Activated naive CD4-positive, alpha-beta T cell treated with anti-CD3 and anti-CD28 coated beads, Interleukin-2, amount 50 U/mL, for 16 hours (primary cell): ENCODE measurements around the gene TMEM91.
"Not testable (repeated sequence)": the region's sequence is repeated elsewhere in the genome, so short reads cannot be mapped to it uniquely, and the experiment has no call there.

Source experiments
- DNase-seq: peaks from one replicate; pipeline ENCODE4 v3.0.0-alpha.2; 2020

TMEM91 gene

GRCh38 chr19:41376241-41376997, at the start of gene TMEM91:
TMEM91 (plus strand) TSS chr19:41376533; CDS start chr19:41378310, 1,777 bp downstream.
- peak; percentile 18 for DNase-seq

DNA sequence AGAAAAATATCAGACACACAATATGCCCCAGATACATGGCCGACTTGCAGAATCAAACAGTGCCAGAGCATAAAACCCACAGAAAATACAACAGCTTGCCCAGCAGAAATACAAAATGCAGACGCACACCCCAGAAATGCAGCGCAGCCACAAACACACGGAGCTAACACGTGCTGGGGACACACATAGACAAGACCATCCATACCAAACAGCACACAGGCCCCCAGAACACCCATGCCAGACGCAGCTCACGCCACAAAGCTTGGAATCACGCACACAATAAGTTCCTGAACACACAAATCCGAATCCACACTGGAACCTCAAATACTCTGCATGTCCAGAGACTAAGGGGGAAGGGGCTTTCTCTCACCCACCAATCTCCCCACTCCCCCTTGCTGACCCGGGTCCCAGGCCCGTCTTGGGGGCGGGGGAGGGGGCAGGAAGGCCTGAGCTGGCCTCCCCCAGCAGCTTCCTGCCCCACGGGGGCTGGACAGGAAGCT, 49.2 kb upstream of the TMEM91 start:
- no peak for DNase-seq

DNA sequence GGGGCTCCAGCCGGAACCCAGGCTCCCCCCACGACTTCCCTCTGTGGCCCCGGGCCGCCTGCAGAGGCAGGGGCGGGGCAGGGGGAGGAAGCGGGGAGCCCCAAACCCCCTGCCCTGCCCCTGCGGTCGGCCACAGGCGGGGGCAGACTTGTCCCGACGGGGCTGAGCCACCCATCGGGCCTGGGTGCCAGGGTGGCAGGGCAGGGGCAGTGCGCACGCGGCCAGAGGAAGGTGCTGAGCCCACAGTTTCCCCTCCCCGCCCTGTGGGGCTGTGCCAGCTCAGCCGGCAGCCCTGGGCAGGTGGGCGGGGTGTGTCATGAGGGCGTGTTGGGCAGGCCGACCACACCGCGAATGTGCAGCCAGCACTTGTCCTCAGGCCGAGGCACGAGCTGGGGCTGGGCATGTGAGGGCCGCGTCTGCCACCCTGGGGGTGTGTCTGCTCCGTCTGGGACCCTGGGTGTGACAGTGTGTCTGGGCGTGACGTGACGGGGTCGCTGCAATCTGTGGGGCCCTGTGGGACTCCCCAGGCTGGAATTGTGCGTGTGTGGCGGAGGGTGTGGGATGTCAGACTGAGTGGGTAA, 48.7 kb upstream of the TMEM91 start:
- DNase-seq, result peak; percentile 76

- peak; percentile 60 for DNase-seq
Observed at GRCh38 chr19:41328157-41328841, 48.0 kb upstream of the TMEM91 start.

- no peak for DNase-seq
Observed at GRCh38 chr19:41328842-41329225, 47.5 kb upstream of the TMEM91 start.

DNA sequence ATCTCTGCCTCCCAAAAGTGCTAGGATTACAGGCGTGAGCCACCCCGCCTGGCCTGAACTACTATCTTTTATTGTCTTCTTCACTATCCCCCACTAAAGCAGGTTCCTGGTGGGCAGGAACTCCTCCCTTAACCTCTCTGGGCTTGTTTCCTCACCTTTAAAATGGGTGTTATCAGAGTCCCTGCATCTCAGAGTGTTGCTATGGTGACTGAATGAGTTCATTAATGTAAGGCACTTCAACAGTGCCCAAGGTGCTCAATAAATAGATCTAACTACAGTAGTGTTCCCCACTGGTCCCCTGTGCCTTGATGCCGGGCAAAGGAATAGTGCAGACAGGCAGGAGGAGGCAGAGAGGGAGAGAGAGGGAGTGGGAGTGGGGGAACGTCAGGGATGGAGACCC, 45.9 kb upstream of the TMEM91 start:
- DNase-seq, result no peak

- no peak for DNase-seq
Observed at GRCh38 chr19:41330946-41331678, 45.2 kb upstream of the TMEM91 start.

DNA sequence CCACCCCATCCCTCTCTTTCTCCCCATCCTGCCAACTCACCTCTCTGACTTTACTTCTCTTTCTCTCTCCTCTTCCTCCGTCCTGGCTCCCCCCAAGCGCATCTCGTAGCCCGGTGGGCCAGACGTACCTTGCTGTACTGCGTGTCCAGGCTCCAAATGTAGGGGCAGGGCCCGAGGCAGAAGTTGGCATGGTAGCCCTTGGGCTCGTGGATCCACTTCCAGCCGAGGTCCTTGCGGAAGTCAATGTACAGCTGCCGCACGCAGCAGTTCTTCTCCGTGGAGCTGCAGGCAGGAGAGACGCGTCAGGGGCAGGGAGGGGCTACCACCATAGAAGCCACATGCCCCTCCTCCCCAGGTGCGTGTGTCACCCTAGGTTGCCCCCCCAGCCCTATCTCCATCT, 44.3 kb upstream of the TMEM91 start:
- DNase-seq, result no peak

GRCh38 chr19:41332468-41332867, 43.9 kb upstream of the TMEM91 start:
- no peak for DNase-seq

GRCh38 chr19:41334793-41335192, 41.5 kb upstream of the TMEM91 start:
- DNase-seq, result no peak

DNA sequence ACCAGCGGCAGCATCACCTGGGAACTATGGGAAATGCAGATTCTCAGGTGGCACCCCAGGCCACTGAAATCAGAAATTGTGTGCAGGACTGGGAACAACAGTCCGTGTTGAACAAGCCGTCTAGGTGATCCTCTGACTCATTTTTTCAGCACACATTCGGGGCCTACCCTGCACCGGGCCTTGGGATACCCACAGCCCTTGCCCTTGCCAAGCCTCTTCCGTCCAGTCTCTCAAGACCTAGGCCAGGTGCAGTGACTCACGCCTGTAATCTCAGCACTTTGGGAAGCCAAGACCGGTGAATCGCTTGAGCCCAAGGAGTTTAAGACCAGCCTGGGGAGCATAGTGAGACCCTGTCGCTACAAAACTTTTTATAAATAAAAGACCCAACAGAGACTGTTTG, 40.9 kb upstream of the TMEM91 start:
- DNase-seq, result no peak

- DNase-seq, result no peak
Observed at GRCh38 chr19:41339936-41340335, 36.4 kb upstream of the TMEM91 start.

DNA sequence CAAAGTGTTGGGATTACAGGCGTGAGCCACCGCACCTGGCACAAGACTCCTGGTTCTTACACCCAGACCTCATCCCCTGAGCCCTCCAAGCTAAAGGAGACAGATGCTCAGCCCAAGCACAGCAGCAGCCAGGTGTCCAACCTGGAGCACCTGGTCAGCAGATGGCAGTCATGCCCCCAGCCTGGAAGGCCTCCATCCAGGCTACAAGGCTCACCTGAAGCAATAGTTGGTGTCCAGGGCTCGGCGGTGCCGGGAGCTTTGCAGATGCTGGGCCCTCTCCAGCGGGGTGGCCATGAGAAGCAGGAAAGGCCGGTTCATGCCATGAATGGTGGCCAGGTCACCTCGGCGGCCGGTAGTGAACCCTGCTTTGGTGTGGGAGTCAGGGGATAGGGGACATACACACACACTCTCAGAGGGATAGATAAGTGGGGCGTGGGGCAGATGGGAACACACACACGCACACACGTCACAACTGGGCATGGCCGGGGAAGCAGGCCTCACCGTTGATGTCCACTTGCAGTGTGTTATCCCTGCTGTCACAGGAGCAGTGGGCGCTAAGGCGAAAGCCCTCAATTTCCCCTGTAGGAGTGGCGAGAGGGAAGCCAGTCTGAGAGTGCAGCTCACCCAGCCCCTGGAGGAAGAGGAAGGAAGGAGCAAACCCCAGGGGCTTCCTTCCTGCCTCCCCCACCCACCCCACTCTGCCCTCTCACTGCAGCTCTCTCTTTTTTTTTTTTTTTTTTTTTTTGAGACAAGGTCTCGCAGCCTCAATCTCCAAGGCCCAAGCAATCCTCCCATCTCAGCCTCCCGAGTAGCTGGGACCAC, 34.5 kb upstream of the TMEM91 start:
- no peak for DNase-seq

GRCh38 chr19:41344162-41344561, 32.2 kb upstream of the TMEM91 start:
- DNase-seq, result no peak

- not testable (repeated sequence) for DNase-seq
Observed at GRCh38 chr19:41346916-41347315, 29.4 kb upstream of the TMEM91 start.

DNA sequence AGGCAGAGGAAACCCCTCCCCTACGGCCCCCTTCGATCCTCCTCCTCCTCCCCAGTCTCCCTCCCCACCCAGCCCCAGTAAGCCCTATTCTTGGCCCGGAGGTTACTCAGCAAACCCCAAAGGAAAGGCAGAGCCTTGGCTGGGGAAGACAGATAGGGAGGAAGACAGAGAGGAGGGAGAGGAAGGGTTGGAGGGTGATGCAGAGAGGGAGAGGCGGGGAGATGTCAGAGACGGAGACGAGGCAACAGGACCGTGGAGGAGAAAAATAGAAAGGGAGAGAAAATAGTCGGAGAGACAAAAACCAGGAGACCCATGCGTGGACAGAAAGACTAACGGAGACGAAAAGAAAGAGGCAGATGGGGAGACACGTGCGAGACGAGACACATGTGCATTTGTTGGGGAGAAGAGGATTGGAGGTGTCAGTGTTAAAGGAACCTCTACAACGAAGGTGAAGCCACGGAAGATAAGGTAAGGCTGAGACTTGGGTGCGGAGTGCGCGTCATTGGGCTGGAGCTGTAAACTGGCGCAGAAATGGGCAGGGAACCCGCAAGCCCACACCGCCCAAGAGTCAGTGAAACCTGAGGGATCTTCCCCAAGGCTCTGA, 25.5 kb upstream of the TMEM91 start:
- DNase-seq, result no peak

GRCh38 chr19:41351339-41352245, 24.7 kb upstream of the TMEM91 start:
- DNase-seq, result peak; percentile 83

DNA sequence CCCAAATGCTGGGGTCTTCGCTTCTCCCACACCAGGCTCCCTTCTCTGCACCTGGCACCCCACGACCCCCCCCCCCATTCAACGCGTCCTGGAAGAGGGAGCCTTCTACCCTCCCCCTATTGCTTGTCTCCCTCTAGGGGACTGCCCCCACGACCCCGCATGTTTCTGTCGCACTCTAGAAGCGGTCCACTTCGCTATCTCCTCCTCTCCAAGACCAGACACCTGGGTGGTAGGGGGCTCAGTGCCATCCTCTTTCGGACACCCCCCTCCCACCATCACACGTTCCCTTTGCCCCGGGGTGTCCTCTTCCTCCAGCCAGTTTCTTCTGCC, 24.1 kb upstream of the TMEM91 start:
- no peak for DNase-seq

DNA sequence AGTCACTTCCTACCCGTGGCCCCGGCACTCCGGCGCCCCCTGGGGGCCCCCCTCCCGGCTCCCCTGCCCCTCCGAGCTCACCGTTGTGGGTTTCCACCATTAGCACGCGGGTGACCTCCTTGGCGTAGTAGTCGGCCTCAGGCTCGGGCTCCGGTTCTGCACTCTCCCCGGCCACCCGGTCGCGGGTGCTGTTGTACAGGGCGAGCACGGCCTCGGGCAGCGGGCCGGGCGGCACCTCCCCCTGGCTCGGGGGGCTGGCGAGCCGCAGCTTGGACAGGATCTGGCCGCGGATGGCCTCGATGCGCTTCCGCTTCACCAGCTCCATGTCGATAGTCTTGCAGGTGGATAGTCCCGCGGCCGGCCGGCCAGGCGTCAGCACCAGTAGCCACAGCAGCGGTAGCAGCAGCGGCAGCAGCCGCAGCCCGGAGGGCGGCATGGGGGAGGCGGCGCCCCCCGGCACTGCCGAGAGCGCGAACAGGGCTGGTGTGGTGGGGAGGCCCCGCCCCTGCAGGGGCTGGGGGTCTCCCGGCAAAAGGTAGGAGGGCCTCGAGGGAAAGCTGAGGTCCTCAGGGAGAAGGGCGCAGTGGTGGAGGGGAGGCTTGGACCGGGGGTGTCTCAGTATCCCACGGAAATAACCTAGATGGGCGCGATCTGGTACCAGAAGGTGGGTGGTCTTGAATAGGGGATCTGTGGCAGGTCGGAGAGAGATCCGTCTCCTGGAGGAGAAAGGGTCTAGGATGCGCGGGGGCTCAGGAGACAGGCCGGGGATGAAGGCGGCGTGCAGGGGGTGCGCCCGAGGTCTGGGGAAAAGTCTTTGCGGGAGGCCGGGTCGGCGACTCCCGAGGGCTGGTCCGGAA, 23.5 kb upstream of the TMEM91 start:
- peak; percentile 82 for DNase-seq
